ENCODE results near the gene SERGEF. TPM values are rescaled to one million over a fixed set of nuclear protein-coding genes. Genes with fewer than 3 reads are reported as not detected.

Gene SERGEF
- total RNA-seq, 6 experiments from 2014 or later = 8.4 to 19.5 (median 15.8) TPM

- Histone ChIP-seq H3K27ac (no peak overlapping the region), H3K27me3 (no peaks in the 10 kb centered on the region), H3K4me3 (no peak overlapping the region), H3K4me1 (peaks cover 0 to 20% (median 6%) of the 10 kb centered on the region in 4 donors), H3K9me3 (no peaks in the 10 kb centered on the region), H3K36me3 (no peaks in the 10 kb centered on the region)
- WGBS (ENCODE audit: insufficient coverage, low coverage, low lambda C conversion rate, missing lambda C conversion rate) = 73% methylated on average over 1 of the region's 1 CpG
- ATAC-seq (no peak), DNase-seq (no peak)
- intact Hi-C loops (cut with DNase I) = loop anchor here in 1 of 2 donors (10.0 kb wide), 1 partner anchor 379 kb away; no protein-coding TSS in a partner anchor
- TF ChIP-seq CTCF (IDR thresholded peaks at IDR 0.05) (no peak), POLR2A (IDR thresholded peaks at IDR 0.05) (no peak)
Observed at GRCh38 chr11:17983569-17983968, 29.3 kb downstream of the SERGEF start.

- ATAC-seq = peak; percentile 69 to 74 (median 72)
- TF ChIP-seq CTCF (IDR thresholded peaks at IDR 0.05) (peak; percentile 91 to 95 (median 92)), POLR2A (IDR thresholded peaks at IDR 0.05) (no peak)
- intact Hi-C loops (cut with DNase I) = loop anchor here (5.0 to 10.0 kb wide), 2 partner anchors 218 to 375 kb away; no protein-coding TSS in a partner anchor
- Histone ChIP-seq H3K9me3 (no peaks in the 10 kb centered on the region), H3K27me3 (no peaks in the 10 kb centered on the region), H3K4me1 (peaks cover 0 to 22% (median 9%) of the 10 kb centered on the region in 4 donors), H3K27ac (no peak overlapping the region), H3K4me3 (no peak overlapping the region), H3K36me3 (no peaks in the 10 kb centered on the region)
- 23% methylated on average over 7 of the region's 7 CpGs for WGBS (ENCODE audit: insufficient coverage, low coverage, low lambda C conversion rate, missing lambda C conversion rate)
- DNase-seq = no peak
Observed at GRCh38 chr11:17979770-17980371, 33.0 kb downstream of the SERGEF start.

- Histone ChIP-seq H3K27me3 (no peaks in the 10 kb centered on the region), H3K36me3 (no peaks in the 10 kb centered on the region), H3K4me1 (peaks cover 0 to 27% (median 9%) of the 10 kb centered on the region in 4 donors), H3K9me3 (no peaks in the 10 kb centered on the region), H3K27ac (peak overlapping the region in 1 of 3 donors; percentile 22), H3K4me3 (no peak overlapping the region)
- peak; percentile 63 to 83 (median 80) for DNase-seq
- intact Hi-C loops (cut with DNase I) = loop anchor here in 1 of 2 donors (5.0 to 10.0 kb wide), 2 partner anchors 216 to 374 kb away; no protein-coding TSS in a partner anchor
- peak; percentile 92 to 95 (median 92) for ATAC-seq
- peak; percentile 84 to 90 (median 86) for TF ChIP-seq CTCF (IDR thresholded peaks at IDR 0.05)
- no peak for TF ChIP-seq POLR2A (IDR thresholded peaks at IDR 0.05)
- WGBS (ENCODE audit: insufficient coverage, low coverage, low lambda C conversion rate, missing lambda C conversion rate) = 25% methylated on average over 5 of the region's 5 CpGs
Observed at GRCh38 chr11:17978553-17979287, 34.1 kb downstream of the SERGEF start.

- ATAC-seq (no peak), DNase-seq (no peak)
- Histone ChIP-seq H3K9me3 (no peaks in the 10 kb centered on the region), H3K4me3 (no peak overlapping the region), H3K4me1 (peaks cover 0 to 28% (median 9%) of the 10 kb centered on the region in 4 donors), H3K36me3 (no peaks in the 10 kb centered on the region), H3K27me3 (no peaks in the 10 kb centered on the region), H3K27ac (no peak overlapping the region)
- no peak for TF ChIP-seq CTCF (IDR thresholded peaks at IDR 0.05)
- no peak for TF ChIP-seq POLR2A (IDR thresholded peaks at IDR 0.05)
- intact Hi-C loops (cut with DNase I) = loop anchor here in 1 of 2 donors (5.0 to 10.0 kb wide), 2 partner anchors 214 to 372 kb away; no protein-coding TSS in a partner anchor
- WGBS (ENCODE audit: insufficient coverage, low coverage, low lambda C conversion rate, missing lambda C conversion rate) = no CpG with 5 or more reads among the region's 1 CpG
Observed at GRCh38 chr11:17976651-17977050, 36.2 kb downstream of the SERGEF start.
